ENCODE data around the gene TAF7.

TAF7 gene

DNA sequence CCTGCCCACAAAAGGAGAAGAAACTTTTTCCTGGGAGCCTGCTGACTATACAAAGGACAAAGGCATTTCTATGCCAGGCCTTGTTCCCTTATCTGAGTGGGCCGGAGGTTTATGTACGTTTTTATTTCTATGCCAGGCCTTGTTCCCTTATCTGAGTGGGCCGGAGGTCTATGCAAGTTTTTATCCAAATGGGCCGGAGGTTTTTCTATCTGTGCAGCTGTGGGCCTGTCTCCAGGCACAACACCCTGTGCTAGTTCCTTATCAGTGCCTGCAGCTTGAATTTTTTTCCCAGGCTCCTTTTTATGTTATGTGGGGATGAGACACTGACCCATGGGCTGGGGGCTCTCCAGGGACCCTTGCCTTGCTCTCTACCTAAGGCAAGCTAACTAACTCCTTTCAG is 22.2 kb downstream of the TAF7 start:
- ATAC-seq, result no peak
- TF ChIP-seq ISL1 (CRISPR knock-in tag; IDR thresholded peaks at IDR 0.05), result no peak
- TF ChIP-seq ZNF70 (CRISPR knock-in tag; IDR thresholded peaks at IDR 0.05), result no peak
- no peak for TF ChIP-seq BACH2 (CRISPR knock-in tag; IDR thresholded peaks at IDR 0.05; ENCODE audit: borderline replicate concordance)
- no peak for TF ChIP-seq ARNTL (CRISPR knock-in tag; IDR thresholded peaks at IDR 0.05; ENCODE audit: borderline replicate concordance, low read depth)
- TF ChIP-seq PPARA (CRISPR knock-in tag; IDR thresholded peaks at IDR 0.05; ENCODE audit: borderline replicate concordance), result no peak
- TF ChIP-seq ZNF8 (CRISPR knock-in tag; IDR thresholded peaks at IDR 0.05), result no peak
- TF ChIP-seq, protein P1, sequence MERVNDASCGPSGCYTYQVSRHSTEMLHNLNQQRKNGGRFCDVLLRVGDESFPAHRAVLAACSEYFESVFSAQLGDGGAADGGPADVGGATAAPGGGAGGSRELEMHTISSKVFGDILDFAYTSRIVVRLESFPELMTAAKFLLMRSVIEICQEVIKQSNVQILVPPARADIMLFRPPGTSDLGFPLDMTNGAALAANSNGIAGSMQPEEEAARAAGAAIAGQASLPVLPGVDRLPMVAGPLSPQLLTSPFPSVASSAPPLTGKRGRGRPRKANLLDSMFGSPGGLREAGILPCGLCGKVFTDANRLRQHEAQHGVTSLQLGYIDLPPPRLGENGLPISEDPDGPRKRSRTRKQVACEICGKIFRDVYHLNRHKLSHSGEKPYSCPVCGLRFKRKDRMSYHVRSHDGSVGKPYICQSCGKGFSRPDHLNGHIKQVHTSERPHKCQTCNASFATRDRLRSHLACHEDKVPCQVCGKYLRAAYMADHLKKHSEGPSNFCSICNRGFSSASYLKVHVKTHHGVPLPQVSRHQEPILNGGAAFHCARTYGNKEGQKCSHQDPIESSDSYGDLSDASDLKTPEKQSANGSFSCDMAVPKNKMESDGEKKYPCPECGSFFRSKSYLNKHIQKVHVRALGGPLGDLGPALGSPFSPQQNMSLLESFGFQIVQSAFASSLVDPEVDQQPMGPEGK (CRISPR knock-in tag; IDR thresholded peaks at IDR 0.05; ENCODE audit: borderline replicate concordance), result no peak
- TF ChIP-seq, protein P2, sequence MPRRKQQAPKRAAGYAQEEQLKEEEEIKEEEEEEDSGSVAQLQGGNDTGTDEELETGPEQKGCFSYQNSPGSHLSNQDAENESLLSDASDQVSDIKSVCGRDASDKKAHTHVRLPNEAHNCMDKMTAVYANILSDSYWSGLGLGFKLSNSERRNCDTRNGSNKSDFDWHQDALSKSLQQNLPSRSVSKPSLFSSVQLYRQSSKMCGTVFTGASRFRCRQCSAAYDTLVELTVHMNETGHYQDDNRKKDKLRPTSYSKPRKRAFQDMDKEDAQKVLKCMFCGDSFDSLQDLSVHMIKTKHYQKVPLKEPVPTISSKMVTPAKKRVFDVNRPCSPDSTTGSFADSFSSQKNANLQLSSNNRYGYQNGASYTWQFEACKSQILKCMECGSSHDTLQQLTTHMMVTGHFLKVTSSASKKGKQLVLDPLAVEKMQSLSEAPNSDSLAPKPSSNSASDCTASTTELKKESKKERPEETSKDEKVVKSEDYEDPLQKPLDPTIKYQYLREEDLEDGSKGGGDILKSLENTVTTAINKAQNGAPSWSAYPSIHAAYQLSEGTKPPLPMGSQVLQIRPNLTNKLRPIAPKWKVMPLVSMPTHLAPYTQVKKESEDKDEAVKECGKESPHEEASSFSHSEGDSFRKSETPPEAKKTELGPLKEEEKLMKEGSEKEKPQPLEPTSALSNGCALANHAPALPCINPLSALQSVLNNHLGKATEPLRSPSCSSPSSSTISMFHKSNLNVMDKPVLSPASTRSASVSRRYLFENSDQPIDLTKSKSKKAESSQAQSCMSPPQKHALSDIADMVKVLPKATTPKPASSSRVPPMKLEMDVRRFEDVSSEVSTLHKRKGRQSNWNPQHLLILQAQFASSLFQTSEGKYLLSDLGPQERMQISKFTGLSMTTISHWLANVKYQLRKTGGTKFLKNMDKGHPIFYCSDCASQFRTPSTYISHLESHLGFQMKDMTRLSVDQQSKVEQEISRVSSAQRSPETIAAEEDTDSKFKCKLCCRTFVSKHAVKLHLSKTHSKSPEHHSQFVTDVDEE (CRISPR knock-in tag; IDR thresholded peaks at IDR 0.05), result no peak
- no peak for TF ChIP-seq SNAI2 (CRISPR knock-in tag; IDR thresholded peaks at IDR 0.05)

DNA sequence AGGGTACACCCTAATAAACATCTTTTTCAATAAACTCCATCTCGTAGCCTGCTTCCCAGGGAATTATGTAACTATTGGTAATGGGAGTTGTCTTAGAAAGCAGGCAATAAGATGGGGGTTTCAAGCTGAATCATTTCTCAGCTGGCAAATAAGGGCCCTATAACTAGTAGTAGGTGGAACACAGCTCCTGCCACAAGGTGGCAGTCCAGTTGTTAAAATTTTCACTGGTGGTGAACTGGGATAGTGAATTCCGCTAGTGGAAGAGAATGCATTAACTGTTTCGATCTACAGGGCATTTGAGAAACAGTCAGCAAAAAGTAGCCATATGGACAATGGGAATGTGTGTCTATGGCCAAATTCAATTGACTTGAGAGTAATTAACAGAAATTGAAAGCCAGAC is 47.7 kb downstream of the TAF7 start:
- TF ChIP-seq ZFP30 (CRISPR knock-in tag; IDR thresholded peaks at IDR 0.05), result no peak
- TF ChIP-seq, protein P1 (CRISPR knock-in tag; IDR thresholded peaks at IDR 0.05; ENCODE audit: borderline replicate concordance), result no peak
- no peak for TF ChIP-seq ZNF8 (CRISPR knock-in tag; IDR thresholded peaks at IDR 0.05)
- no peak for TF ChIP-seq TCF4 (CRISPR knock-in tag; IDR thresholded peaks at IDR 0.05; ENCODE audit: borderline replicate concordance)
- TF ChIP-seq CSDC2 (CRISPR knock-in tag; IDR thresholded peaks at IDR 0.05), result no peak
- no peak for TF ChIP-seq GLIS3 (CRISPR knock-in tag; IDR thresholded peaks at IDR 0.05)
- no peak for TF ChIP-seq ZC3H10 (CRISPR knock-in tag; IDR thresholded peaks at IDR 0.05)
- TF ChIP-seq SNAI2 (CRISPR knock-in tag; IDR thresholded peaks at IDR 0.05), result no peak
- TF ChIP-seq ISL1 (CRISPR knock-in tag; IDR thresholded peaks at IDR 0.05), result no peak
- TF ChIP-seq PPARA (CRISPR knock-in tag; IDR thresholded peaks at IDR 0.05; ENCODE audit: borderline replicate concordance), result no peak
- TF ChIP-seq, protein P3, sequence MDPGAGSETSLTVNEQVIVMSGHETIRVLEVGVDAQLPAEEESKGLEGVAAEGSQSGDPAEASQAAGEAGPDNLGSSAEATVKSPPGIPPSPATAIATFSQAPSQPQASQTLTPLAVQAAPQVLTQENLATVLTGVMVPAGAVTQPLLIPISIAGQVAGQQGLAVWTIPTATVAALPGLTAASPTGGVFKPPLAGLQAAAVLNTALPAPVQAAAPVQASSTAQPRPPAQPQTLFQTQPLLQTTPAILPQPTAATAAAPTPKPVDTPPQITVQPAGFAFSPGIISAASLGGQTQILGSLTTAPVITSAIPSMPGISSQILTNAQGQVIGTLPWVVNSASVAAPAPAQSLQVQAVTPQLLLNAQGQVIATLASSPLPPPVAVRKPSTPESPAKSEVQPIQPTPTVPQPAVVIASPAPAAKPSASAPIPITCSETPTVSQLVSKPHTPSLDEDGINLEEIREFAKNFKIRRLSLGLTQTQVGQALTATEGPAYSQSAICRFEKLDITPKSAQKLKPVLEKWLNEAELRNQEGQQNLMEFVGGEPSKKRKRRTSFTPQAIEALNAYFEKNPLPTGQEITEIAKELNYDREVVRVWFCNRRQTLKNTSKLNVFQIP (CRISPR knock-in tag; IDR thresholded peaks at IDR 0.05; ENCODE audit: borderline replicate concordance, low read depth), result no peak
- no peak for TF ChIP-seq ZNF565 (CRISPR knock-in tag; conservative IDR thresholded peaks at IDR 0.05; ENCODE audit: low read depth)
- no peak for ATAC-seq

DNA sequence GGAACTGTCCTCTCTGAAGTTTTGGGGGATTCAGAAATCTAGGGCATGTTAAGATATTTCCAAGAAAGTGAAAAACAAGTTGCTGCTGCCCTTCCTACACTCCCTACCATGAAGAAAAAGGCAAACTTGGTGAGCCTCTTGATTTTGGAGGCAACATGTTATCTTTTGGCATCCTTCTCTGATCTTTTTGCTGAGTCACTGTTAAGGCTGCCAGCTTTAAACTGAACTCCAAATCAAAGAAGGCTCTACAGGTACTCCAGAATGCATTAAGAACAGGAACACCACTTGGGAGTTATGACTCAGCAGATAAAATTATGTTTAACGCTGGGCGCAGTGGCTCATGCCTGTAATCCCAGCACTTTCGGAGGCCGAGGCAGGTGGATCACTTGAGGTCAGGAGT is 51.4 kb downstream of the TAF7 start:
- no peak for ATAC-seq
- TF ChIP-seq ESRRG (CRISPR knock-in tag; IDR thresholded peaks at IDR 0.05) (no peak), ZNF8 (CRISPR knock-in tag; IDR thresholded peaks at IDR 0.05) (no peak), ZFP3 (CRISPR knock-in tag; IDR thresholded peaks at IDR 0.05) (no peak), RARB (CRISPR knock-in tag; IDR thresholded peaks at IDR 0.05) (no peak), ZC3H10 (CRISPR knock-in tag; IDR thresholded peaks at IDR 0.05) (no peak)
- TF ChIP-seq, protein P2 (CRISPR knock-in tag; IDR thresholded peaks at IDR 0.05), result no peak
- TF ChIP-seq, protein P1 (CRISPR knock-in tag; IDR thresholded peaks at IDR 0.05; ENCODE audit: borderline replicate concordance), result no peak
- TF ChIP-seq, protein P3 (CRISPR knock-in tag; IDR thresholded peaks at IDR 0.05; ENCODE audit: borderline replicate concordance, low read depth), result no peak
- TF ChIP-seq, protein P4, sequence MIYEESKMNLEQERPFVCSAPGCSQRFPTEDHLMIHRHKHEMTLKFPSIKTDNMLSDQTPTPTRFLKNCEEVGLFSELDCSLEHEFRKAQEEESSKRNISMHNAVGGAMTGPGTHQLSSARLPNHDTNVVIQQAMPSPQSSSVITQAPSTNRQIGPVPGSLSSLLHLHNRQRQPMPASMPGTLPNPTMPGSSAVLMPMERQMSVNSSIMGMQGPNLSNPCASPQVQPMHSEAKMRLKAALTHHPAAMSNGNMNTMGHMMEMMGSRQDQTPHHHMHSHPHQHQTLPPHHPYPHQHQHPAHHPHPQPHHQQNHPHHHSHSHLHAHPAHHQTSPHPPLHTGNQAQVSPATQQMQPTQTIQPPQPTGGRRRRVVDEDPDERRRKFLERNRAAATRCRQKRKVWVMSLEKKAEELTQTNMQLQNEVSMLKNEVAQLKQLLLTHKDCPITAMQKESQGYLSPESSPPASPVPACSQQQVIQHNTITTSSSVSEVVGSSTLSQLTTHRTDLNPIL (CRISPR knock-in tag; IDR thresholded peaks at IDR 0.05; ENCODE audit: low read depth), result no peak

Measured in SK-N-SH treated with all-trans-retinoic acid at 6 μM for 48 hours (cell line).